Measurements from ENCODE around the gene CYB5R3. TPM values are rescaled to one million over a fixed set of nuclear protein-coding genes. Genes with fewer than 3 reads are reported as not detected.
A peak's percentile ranks its signal among the peaks of the same experiment; 100 is the strongest.

The CYB5R3 gene
- total RNA-seq = 100 to 1,000 TPM; 125 to 455 TPM

- peak within 1 kb of the TSS; percentile 92 for H3K4me3 ChIP-seq
- peak within 1 kb of the TSS; percentile 96 to 97 for H3K27ac ChIP-seq
- TF ChIP-seq POLR2A (IDR thresholded peaks at IDR 0.05) (peak; percentile 64), POLR2AphosphoS5 (IDR thresholded peaks at IDR 0.05) (peak; percentile 39), CTCF (IDR thresholded peaks at IDR 0.05) (no peak)
- no peaks in the 10 kb centered on the region for H3K9me3 ChIP-seq
- H3K27me3 ChIP-seq (replicated peaks; ENCODE audit: insufficient read depth) = no peaks in the 10 kb centered on the region
- DNase-seq (ENCODE audit: low spot score) = peak; percentile 78
- peaks cover 39% of the 10 kb centered on the region for H3K4me1 ChIP-seq (replicated peaks)
- 11% methylated on average over 43 of the region's 81 CpGs for WGBS
- no peaks in the 10 kb centered on the region for H3K36me3 ChIP-seq
- intact Hi-C loops (cut with DNase I) = no loop called here
Observed at GRCh38 chr22:42649246-42650099, at the start of gene CYB5R3. Gene CYB5R3, minus strand, starts transcription at chr22:42649392. Its CDS starts 77 bp downstream, at chr22:42649315.

- DNase-seq (ENCODE audit: low spot score) = no peak
- WGBS = 45% methylated on average over 16 of the region's 16 CpGs
- peak overlapping the region; percentile 49 to 76 for H3K27ac ChIP-seq
- H3K9me3 ChIP-seq = no peaks in the 10 kb centered on the region
- no peaks in the 10 kb centered on the region for H3K4me1 ChIP-seq (replicated peaks)
- intact Hi-C loops (cut with DNase I) = no loop called here
- H3K36me3 ChIP-seq = no peaks in the 10 kb centered on the region
- H3K27me3 ChIP-seq (replicated peaks; ENCODE audit: insufficient read depth) = no peaks in the 10 kb centered on the region
- no peak for TF ChIP-seq CTCF (IDR thresholded peaks at IDR 0.05)
- TF ChIP-seq POLR2A (IDR thresholded peaks at IDR 0.05) = no peak
- no peak for TF ChIP-seq POLR2AphosphoS5 (IDR thresholded peaks at IDR 0.05)
- no peak overlapping the region for H3K4me3 ChIP-seq
Observed at GRCh38 chr22:42697542-42698013, 48.4 kb upstream of the CYB5R3 start.

- Histone ChIP-seq H3K4me3 (no peak overlapping the region), H3K36me3 (no peaks in the 10 kb centered on the region), H3K27me3 (replicated peaks; ENCODE audit: insufficient read depth) (no peaks in the 10 kb centered on the region), H3K9me3 (no peaks in the 10 kb centered on the region), H3K27ac (peak overlapping the region in 1 of 2 donors; percentile 76), H3K4me1 (replicated peaks) (no peaks in the 10 kb centered on the region)
- TF ChIP-seq POLR2AphosphoS5 (IDR thresholded peaks at IDR 0.05) (no peak), POLR2A (IDR thresholded peaks at IDR 0.05) (no peak), CTCF (IDR thresholded peaks at IDR 0.05) (no peak)
- no peak for DNase-seq (ENCODE audit: low spot score)
- intact Hi-C loops (cut with DNase I) = no loop called here
- WGBS = 85% methylated on average over 10 of the region's 10 CpGs
Observed at GRCh38 chr22:42696331-42696967, 47.3 kb upstream of the CYB5R3 start.

- no peak for DNase-seq (ENCODE audit: low spot score)
- Histone ChIP-seq H3K9me3 (no peaks in the 10 kb centered on the region), H3K27me3 (replicated peaks; ENCODE audit: insufficient read depth) (no peaks in the 10 kb centered on the region), H3K36me3 (no peaks in the 10 kb centered on the region), H3K4me3 (no peak overlapping the region), H3K4me1 (replicated peaks) (no peaks in the 10 kb centered on the region), H3K27ac (peak overlapping the region; percentile 5 to 7)
- TF ChIP-seq POLR2A (IDR thresholded peaks at IDR 0.05) (no peak), CTCF (IDR thresholded peaks at IDR 0.05) (no peak), POLR2AphosphoS5 (IDR thresholded peaks at IDR 0.05) (no peak)
- intact Hi-C loops (cut with DNase I) = no loop called here
- WGBS = 42% methylated on average over 10 of the region's 10 CpGs
Observed at GRCh38 chr22:42695294-42695693, 46.1 kb upstream of the CYB5R3 start.

All from prostate gland (tissue), 2 donors.